K562 (cell line): ENCODE data around the gene ANK3. TPM values are rescaled to one million over a fixed set of nuclear protein-coding genes. Genes with fewer than 3 reads are reported as not detected.

Experiments
- ATAC-seq: fragments of 200-7000 bp; cut with Tn5 transposase; 3 replicates; pipeline ENCODE4 v1.9.1; 2020; ENCODE audit warnings: moderate library complexity
- BruUV-seq: library from RNA; stranded (reverse); fragments of 400-500 nt; replicated peaks from 2 replicates; lab custom pipeline; 2021; lab: Mats Ljungman, UMichigan
- CTCF ChIA-PET: fragments of 300-600 bp; formaldehyde crosslinking; extraction: SDS; loops from one replicate; lab custom pipeline; 2021; ENCODE audit warnings: low intra/inter-chr PET ratio; lab: Yijun Ruan, JAX
- POLR2A ChIA-PET: fragments of 300-600, 350-650 bp; sonication (Branson Sonifier 250); formaldehyde crosslinking; extraction: SDS; loops from one replicate; lab custom pipeline; 2021; ENCODE audit warnings: antibody characterized with exemption, inconsistent platforms; lab: Yijun Ruan, JAX
- DNase-seq, 4 experiments: peaks; one replicate each; pipeline versions ENCODE4 v3.0.0 to v3.0.0-alpha.2; 2011 to 2018; ENCODE audit warnings: low spot score in 3 of 4, mixed read lengths in 3 of 4; ENCODE audit errors: extremely low read depth in 1 of 4
- FAIRE-seq: peaks from 2 replicates; lab custom pipeline; 2011; peaks lifted over from hg19 to GRCh38; lab: Jason Lieb, UNC
- H2AFZ ChIP-seq: 2 replicates; pipeline ENCODE4 v1.6.0; 2011; ENCODE audit warnings: low read depth, low read length, control low read depth, inconsistent platforms
- H3K27ac ChIP-seq: fragments of 200-600 bp; 3 replicates; pipeline ENCODE4 v1.8.0; 2011; ENCODE audit warnings: low read depth, mild to moderate bottlenecking, control low read depth, inconsistent platforms, low read length, moderate library complexity, mixed read lengths; ENCODE audit errors: extremely low read depth
- H3K27me3 ChIP-seq, 2 experiments: fragments of 300-600 bp in 1 of 2; 2 replicates in 1 of 2; 3 replicates in 1 of 2; pipeline versions ENCODE4 v1.6.0 to v1.8.0; 2011; ENCODE audit warnings: inconsistent platforms in 2 of 2, low read length in 2 of 2, mild to moderate bottlenecking in 1 of 2, mixed read lengths in 1 of 2, moderate library complexity in 1 of 2; ENCODE audit not compliant: control insufficient read depth in 2 of 2, insufficient read depth in 2 of 2
- H3K36me3 ChIP-seq: fragments of 300-600 bp; 3 replicates; pipeline ENCODE4 v1.8.0; 2011; ENCODE audit warnings: mild to moderate bottlenecking, low read length, inconsistent platforms; ENCODE audit not compliant: control insufficient read depth, insufficient read depth
- H3K4me1 ChIP-seq, 2 experiments: fragments of 200-600 bp in 1 of 2; replicated peaks in 1 of 2; 2 replicates in 1 of 2; 3 replicates in 1 of 2; pipeline versions ENCODE4 v1.5.1 to v1.8.0; 2011; ENCODE audit warnings: inconsistent platforms in 2 of 2, low read length in 2 of 2, mild to moderate bottlenecking in 1 of 2, mixed read lengths in 1 of 2, moderate library complexity in 1 of 2; ENCODE audit not compliant: control insufficient read depth in 2 of 2, insufficient read depth in 2 of 2
- H3K4me2 ChIP-seq: 2 replicates; pipeline ENCODE4 v1.6.1; 2011; ENCODE audit warnings: low read length, control low read depth, inconsistent platforms, mixed read lengths; ENCODE audit not compliant: insufficient read depth
- H3K4me3 ChIP-seq: fragments of 200-600 bp; sonication (generic), shearing (Covaris generic); 2 replicates; pipeline ENCODE4 v1.5.1; 2016; ENCODE audit warnings: control low read depth, inconsistent platforms
- H3K79me2 ChIP-seq: fragments of 200-600 bp; 3 replicates; pipeline ENCODE4 v1.8.0; 2011; ENCODE audit warnings: low read length, inconsistent platforms; ENCODE audit not compliant: control insufficient read depth, insufficient read depth
- H3K9ac ChIP-seq, 2 experiments: 2 replicates each; pipeline versions ENCODE4 v1.6.0 to v1.6.1; 2011; ENCODE audit warnings: low read depth in 2 of 2, low read length in 2 of 2, control low read depth in 1 of 2, inconsistent platforms in 1 of 2, mild to moderate bottlenecking in 1 of 2, mixed read lengths in 1 of 2; ENCODE audit not compliant: insufficient read depth in 1 of 2
- H3K9me1 ChIP-seq: one replicate; pipeline ENCODE4 v1.6.0; 2011; ENCODE audit warnings: inconsistent platforms, mild to moderate bottlenecking, low read length, moderate library complexity; ENCODE audit not compliant: control insufficient read depth, insufficient read depth
- H3K9me3 ChIP-seq: replicated peaks from 2 replicates; pipeline ENCODE4 v1.5.1; 2011; ENCODE audit warnings: low read depth, low read length, inconsistent platforms; ENCODE audit not compliant: control insufficient read depth, insufficient read depth
- H4K20me1 ChIP-seq: replicated peaks from 2 replicates; pipeline ENCODE4 v1.6.1; 2011; ENCODE audit warnings: low read length, inconsistent platforms, mixed read lengths; ENCODE audit not compliant: control insufficient read depth, insufficient read depth
- E2F1 ChIP-seq: sonication (generic); formaldehyde crosslinking; IDR thresholded peaks from 2 replicates; pipeline ENCODE4 v1.8.1; 2023; ENCODE audit warnings: mild to moderate bottlenecking, missing genetic modification reagents, moderate library complexity
- ELK1 ChIP-seq: sonication (generic); formaldehyde crosslinking; IDR thresholded peaks from 2 replicates; pipeline ENCODE4 v1.8.1; 2022; ENCODE audit warnings: missing genetic modification reagents
- ERF ChIP-seq: fragments of 450-650 bp; formaldehyde crosslinking; IDR thresholded peaks from 2 replicates; pipeline ENCODE4 v1.4.0; 2020; ENCODE audit warnings: mild to moderate bottlenecking, mixed read lengths
- GTF2F1 ChIP-seq: IDR thresholded peaks from 2 replicates; pipeline ENCODE4 v1.6.1; 2011; ENCODE audit warnings: low read depth, low read length, improper control_type of control experiment
- HMG20A ChIP-seq: fragments of 450-650 bp; formaldehyde crosslinking; conservative IDR thresholded peaks from 2 replicates; pipeline ENCODE4 v1.4.0; 2020; ENCODE audit warnings: mild to moderate bottlenecking, mixed read lengths
- MCM5 ChIP-seq: fragments of 450-650 bp; IDR thresholded peaks from 2 replicates; pipeline ENCODE4 v1.6.1; 2016; ENCODE audit warnings: low read depth
- NCOA2 ChIP-seq, 2 experiments: fragments of 450-650 bp; IDR thresholded peaks; 2 replicates each; pipeline ENCODE4 v1.6.1; 2018; ENCODE audit warnings: mild to moderate bottlenecking in 2 of 2, moderate library complexity in 1 of 2; ENCODE audit not compliant: partially characterized antibody in 2 of 2
- NFIC ChIP-seq: fragments of 450-650 bp; IDR thresholded peaks from 2 replicates; pipeline ENCODE4 v1.6.1; 2017; ENCODE audit warnings: mild to moderate bottlenecking, inconsistent platforms
- RBBP5 ChIP-seq: fragments of 200-600 bp; sonication (generic); IDR thresholded peaks from 2 replicates; pipeline ENCODE4 v1.6.1; 2012; ENCODE audit warnings: borderline replicate concordance, mild to moderate bottlenecking, low read length, control low read depth, inconsistent platforms; ENCODE audit not compliant: insufficient read depth, poor library complexity, severe bottlenecking
- RNF219 ChIP-seq: fragments of 250-450 bp; sonication (Bioruptor Pico); IDR thresholded peaks from 2 replicates; pipeline ENCODE4 v1.5.0; 2022; ENCODE audit warnings: mild to moderate bottlenecking
- TRIM28 ChIP-seq: fragments of 450-650 bp; IDR thresholded peaks from 2 replicates; pipeline ENCODE4 v1.6.1; 2017
- ZFP36 ChIP-seq: fragments of 150-350 bp; IDR thresholded peaks from 2 replicates; pipeline ENCODE4 v1.6.1; 2018; ENCODE audit warnings: low read length, low read depth; ENCODE audit not compliant: partially characterized antibody
- ZNF277 ChIP-seq: fragments of 250-450 bp; sonication (Bioruptor Pico); IDR thresholded peaks from 2 replicates; pipeline ENCODE4 v1.8.0; 2022; ENCODE audit warnings: inconsistent platforms, mild to moderate bottlenecking, moderate library complexity, borderline replicate concordance
- ZNF3 ChIP-seq: fragments of 250-450 bp; sonication (Bioruptor Pico); IDR thresholded peaks from 2 replicates; pipeline ENCODE4 v1.5.0; 2021; ENCODE audit warnings: mild to moderate bottlenecking, moderate library complexity
- ZNF764 ChIP-seq: fragments of 250-450 bp; sonication (Bioruptor Pico); IDR thresholded peaks from 2 replicates; pipeline ENCODE4 v1.4.0; 2020; ENCODE audit warnings: low read depth, mild to moderate bottlenecking, moderate library complexity
- ZNF830 ChIP-seq: fragments of 250-450 bp; sonication (Bioruptor Pico); IDR thresholded peaks from 2 replicates; pipeline ENCODE4 v1.5.0; 2021; ENCODE audit warnings: mild to moderate bottlenecking
- WGBS: fragments of 100-300 bp; shearing (Covaris generic); methylation state at CpG from one replicate; pipeline ENCODE4 v1.1.6; 2016; ENCODE audit warnings: low coverage, mixed read lengths; ENCODE audit not compliant: insufficient coverage; ENCODE audit errors: missing lambda C conversion rate; 5-methylcytosine and 5-hydroxymethylcytosine counted together
- in situ Hi-C: fragments of 300-500 bp; cut with MboI; formaldehyde crosslinking; loops from 4 replicates; pipeline ENCODE4 v1.15.0; 2018; ENCODE audit warnings: inconsistent platforms, mixed read lengths
- intact Hi-C: fragments of 100-400 bp; cut with micrococcal nuclease; formaldehyde crosslinking; loops from 2 replicates; pipeline ENCODE4 v1.14.2; 2022
- polyA plus RNA-seq, 8 experiments: library from polyadenylated mRNA; depleted of rRNA in 4 of 8; stranded (reverse) in 5 of 8; unstranded in 3 of 8; fragments of >200 nt; fragmentation: Nextera tagmentation in 2 of 8; fragmentation: Illumina TruSeq in 1 of 8; extraction: Ambion mirVana in 2 of 8; extraction: Trizol in 1 of 8; gene quantifications; 2 replicates each; pipeline versions ENCODE4 v1.2.1 to v1.2.3, GENCODE V29; 2011 to 2014; ENCODE audit warnings: inconsistent platforms in 1 of 8, missing spikeins in 1 of 8
- total RNA-seq, 7 experiments: library from RNA; depleted of rRNA in 6 of 7; stranded (reverse); fragments of >200 nt in 6 of 7; fragmentation: Illumina TruSeq in 2 of 7; extraction: Trizol in 2 of 7; gene quantifications; 2 replicates each; pipeline versions ENCODE4 v1.2.1 to v1.2.3, GENCODE V29; 2011 to 2021; ENCODE audit warnings: low replicate concordance in 1 of 7

Gene ANK3
- total and polyA plus RNA-seq, 9 of the 15 experiments (the other 6 are each of a cell fraction or from before 2014, with no cell fraction given): 10.0 to 32.3 (median 17.9) TPM

- in situ Hi-C loops (loop anchor here (5.0 to 10.0 kb wide), 2 partner anchors 116 to 343 kb away; no protein-coding TSS in a partner anchor), intact Hi-C loops (no loop called here)
- Histone ChIP-seq H3K27ac (no peak overlapping the region), H3K4me3 (no peak overlapping the region), H3K9ac (no peak overlapping the region), H3K9me1 (no peaks in the 10 kb centered on the region), H3K4me2 (no peak overlapping the region), H4K20me1 (no peaks in the 10 kb centered on the region), H2AFZ (peak overlapping the region; percentile 20; the same call in 1 of the 2 replicates), H3K36me3 (no peaks in the 10 kb centered on the region), H3K4me1 (peaks cover 0 to 7% of the 10 kb centered on the region in 2 experiments; a peak in 2 of 5 replicates), H3K79me2 (no peaks in the 10 kb centered on the region), H3K9me3 (no peaks in the 10 kb centered on the region), H3K27me3 (no peaks in the 10 kb centered on the region)
- BruUV-seq: no TSS peak
- WGBS: 51% methylated on average over 4 of the region's 4 CpGs
- ChIA-PET POLR2A (no interaction called here), CTCF (interaction anchor here (0.6 to 4.3 kb wide), 7 partner anchors 92 to 343 kb away, joined by 3 to 56 read pairs (median 4); no protein-coding TSS in a partner anchor)
- FAIRE-seq (peak; percentile 19), ATAC-seq (peak; percentile 83), DNase-seq (peak; percentile 45 to 66 (median 54))
- TF ChIP-seq TRIM28: no peak
- no peak for TF ChIP-seq ZNF830
- TF ChIP-seq ZFP36: peak; percentile 50
- no peak for TF ChIP-seq NCOA2 (IDR thresholded peaks at IDR 0.05; ENCODE audit: partially characterized antibody in 2 of 2)
- TF ChIP-seq ELK1 (CRISPR knock-in tag): no peak
- TF ChIP-seq GTF2F1: no peak
- TF ChIP-seq ERF (CRISPR knock-in tag): no peak
- no peak for TF ChIP-seq RNF219 (CRISPR knock-in tag)
- TF ChIP-seq ZNF764 (CRISPR knock-in tag): no peak
- TF ChIP-seq MCM5: no peak
- TF ChIP-seq E2F1 (CRISPR knock-in tag): no peak
- TF ChIP-seq ZNF3: no peak
- TF ChIP-seq HMG20A (CRISPR knock-in tag): no peak
- TF ChIP-seq ZNF277 (CRISPR knock-in tag): no peak
- TF ChIP-seq RBBP5: no peak
- TF ChIP-seq NFIC: no peak
These were observed 290.7 kb downstream of the ANK3 start for GRCh38 chr10:60098677-60099601.
